ENCODE measurements around the gene MANSC1.
"Not testable (repeated sequence)": the region's sequence is repeated elsewhere in the genome, so short reads cannot be mapped to it uniquely, and the experiment has no call there.

The MANSC1 gene

GRCh38 chr12:12323591-12323990 lies 26.5 kb downstream of the MANSC1 start:
- no peak for DNase-seq (ENCODE audit: low read depth)

DNA sequence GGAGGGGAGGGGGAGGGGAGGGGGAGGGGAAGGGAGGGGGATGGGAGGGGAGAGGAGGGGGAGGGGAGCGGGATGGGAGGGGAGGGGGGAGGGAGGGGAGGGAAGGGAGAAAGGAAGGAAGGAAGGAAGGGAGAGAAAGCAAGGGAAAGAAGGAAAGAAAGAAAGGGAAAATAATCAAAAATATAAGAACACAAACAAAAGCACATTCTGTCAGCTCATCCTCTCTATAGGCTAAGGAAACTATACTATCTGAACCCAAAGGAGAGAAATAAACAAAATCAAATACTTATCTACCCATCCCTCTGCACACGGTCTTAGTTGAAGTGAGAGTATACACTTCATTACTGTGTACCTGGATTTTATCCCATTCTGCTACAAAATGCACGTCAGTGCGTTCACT lies 26.9 kb downstream of the MANSC1 start:
- no peak for DNase-seq (ENCODE audit: low read depth)

GRCh38 chr12:12319451-12320183 lies 30.4 kb downstream of the MANSC1 start:
- DNase-seq (ENCODE audit: low read depth), result no peak

GRCh38 chr12:12315838-12316237 lies 34.2 kb downstream of the MANSC1 start:
- no peak for DNase-seq (ENCODE audit: low read depth)

DNA sequence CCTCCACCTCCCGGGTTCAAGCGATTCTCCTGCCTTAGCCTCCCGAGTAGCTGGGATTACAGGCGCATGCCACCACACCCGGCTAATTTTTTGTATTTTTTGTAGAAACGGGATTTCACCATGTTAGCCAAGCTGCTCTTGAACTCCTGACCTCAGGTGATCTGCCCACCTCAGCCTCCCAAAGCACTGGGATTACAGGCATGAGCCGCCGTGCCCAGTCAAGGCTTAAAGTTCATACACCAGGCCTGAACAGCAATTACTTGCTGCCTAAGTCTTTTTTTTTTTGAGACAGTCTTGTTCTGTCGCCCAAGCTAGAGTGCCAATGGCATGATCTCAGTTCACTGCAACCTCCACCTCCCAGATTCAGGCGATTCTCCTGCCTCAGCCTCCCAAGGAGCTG lies 39.3 kb downstream of the MANSC1 start:
- not testable (repeated sequence) for DNase-seq (ENCODE audit: low read depth)

- no peak for DNase-seq (ENCODE audit: low read depth)
These were observed 44.3 kb downstream of the MANSC1 start for GRCh38 chr12:12305568-12306300.

GRCh38 chr12:12302976-12303375 lies 47.1 kb downstream of the MANSC1 start:
- no peak for DNase-seq (ENCODE audit: low read depth)

DNA sequence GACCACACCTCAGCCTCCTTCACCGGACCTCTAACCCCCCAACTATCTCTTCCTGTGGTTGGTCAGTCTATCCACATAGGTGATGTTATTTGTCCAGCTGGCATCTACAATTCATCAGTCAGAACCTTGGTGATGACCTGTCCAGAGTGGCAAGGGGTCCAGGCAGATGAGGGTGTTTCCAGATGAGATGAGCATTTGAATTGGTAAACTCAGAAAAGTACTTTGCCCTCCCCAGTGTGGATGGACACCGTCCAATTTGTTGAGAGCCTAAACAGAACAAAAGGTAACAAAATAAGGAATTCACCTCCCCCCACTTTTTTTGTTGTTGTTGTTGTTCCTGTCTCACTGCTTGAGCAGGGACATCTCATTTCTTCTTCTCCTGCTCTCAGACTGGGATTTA lies 48.9 kb downstream of the MANSC1 start:
- DNase-seq (ENCODE audit: low read depth), result no peak

- DNase-seq (ENCODE audit: low read depth), result no peak
These were observed 52.7 kb downstream of the MANSC1 start for GRCh38 chr12:12297201-12297830.

GRCh38 chr12:12294215-12295005 lies 55.6 kb downstream of the MANSC1 start:
- DNase-seq (ENCODE audit: low read depth), result no peak

GRCh38 chr12:12290206-12290605 lies 59.8 kb downstream of the MANSC1 start:
- DNase-seq (ENCODE audit: low read depth), result no peak

- no peak for DNase-seq (ENCODE audit: low read depth)
These were observed 63.6 kb downstream of the MANSC1 start for GRCh38 chr12:12286441-12286840.

DNA sequence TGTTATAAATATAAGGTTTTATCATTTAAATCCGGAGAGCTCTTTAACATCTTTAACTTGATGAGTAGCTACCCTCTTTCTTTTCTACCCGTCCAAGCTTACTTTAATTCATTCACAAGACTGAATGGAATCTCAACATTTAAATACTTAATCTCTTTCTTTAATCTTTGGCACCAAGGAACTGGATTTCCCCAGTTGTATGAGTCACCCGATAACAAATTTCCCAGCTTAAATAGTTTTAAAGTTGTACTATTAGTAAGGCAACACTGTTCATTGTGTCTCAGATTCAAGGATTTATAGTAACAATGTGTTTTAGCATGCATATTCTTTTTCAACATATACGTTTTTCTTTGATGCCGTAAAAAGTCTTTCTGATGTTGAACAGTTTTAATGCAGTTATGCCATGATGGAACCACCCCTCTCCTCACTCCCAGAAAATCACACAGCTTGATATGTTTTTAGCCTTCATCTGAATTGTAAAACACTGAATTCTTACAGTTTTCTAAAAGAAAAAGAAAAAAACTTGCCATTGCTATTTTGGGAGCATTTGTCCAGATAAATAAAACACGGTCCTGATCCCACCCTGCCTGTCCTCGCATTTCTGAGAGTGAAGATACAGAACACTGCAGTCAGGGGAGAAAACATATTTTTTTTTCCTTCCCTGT lies 67.1 kb downstream of the MANSC1 start:
- no peak for DNase-seq (ENCODE audit: low read depth)

- no peak for DNase-seq (ENCODE audit: low read depth)
These were observed 67.8 kb downstream of the MANSC1 start for GRCh38 chr12:12282202-12282601.

DNA sequence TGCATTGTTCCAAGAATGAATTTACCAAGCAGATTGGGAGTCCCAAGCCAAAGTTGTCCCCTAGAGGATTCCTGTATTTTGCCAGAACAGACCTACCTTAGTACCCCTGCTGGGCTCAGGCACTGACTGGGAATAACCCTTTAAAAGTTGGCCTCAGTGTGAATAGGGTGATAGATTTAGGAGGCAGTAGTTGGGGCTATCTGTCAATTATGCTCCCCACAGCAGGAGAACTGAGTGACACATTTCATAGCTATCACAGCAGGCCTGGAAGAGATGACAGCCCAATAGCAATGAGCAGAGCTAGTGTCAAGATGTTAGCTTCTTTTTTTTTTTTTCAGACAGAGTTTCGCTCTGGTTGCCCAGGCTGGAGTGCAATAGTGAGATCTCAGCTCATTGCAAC lies 68.9 kb downstream of the MANSC1 start:
- DNase-seq (ENCODE audit: low read depth), result no peak

DNA sequence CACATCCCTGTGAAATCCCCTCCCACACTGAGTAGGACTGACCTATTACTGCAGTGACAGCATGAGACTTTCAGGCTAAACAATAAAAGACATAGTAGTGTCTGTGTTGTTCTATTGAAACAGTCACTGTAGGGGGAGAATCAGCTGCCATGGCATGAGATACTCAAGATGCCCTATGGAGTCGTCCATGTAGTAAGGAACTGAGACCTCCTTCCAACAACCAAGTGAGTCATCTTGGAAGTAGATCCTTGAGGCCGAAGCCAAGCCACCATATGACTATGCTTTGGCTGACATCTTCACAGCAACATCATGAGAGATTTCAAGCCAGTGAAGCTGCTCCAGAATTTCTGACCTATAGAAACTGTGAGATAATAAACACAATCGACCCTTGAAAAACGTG lies 71.1 kb downstream of the MANSC1 start:
- no peak for DNase-seq (ENCODE audit: low read depth)
